CD4-positive, alpha-beta T cell treated with Interferon alpha-2 for 1 hour (primary cell): Measurements from ENCODE around the gene OTOP1.
"Not testable (repeated sequence)": the region's sequence is repeated elsewhere in the genome, so short reads cannot be mapped to it uniquely, and the experiment has no call there.

Experiments used
- DNase-seq, 2 donors: peaks; one replicate each; pipeline ENCODE4 v3.0.0-alpha.2; 2020 to 2022

Gene OTOP1

GRCh38 chr4:4226606-4227438 lies at the start of gene OTOP1:
Gene OTOP1 (minus strand): TSS chr4:4226929. CDS start chr4:4226864, 65 bp downstream.
- DNase-seq = no peak

GRCh38 chr4:4274226-4274625 lies 47.5 kb upstream of the OTOP1 start:
- no peak for DNase-seq

- no peak for DNase-seq
These were observed 45.2 kb upstream of the OTOP1 start for GRCh38 chr4:4271912-4272311.

GRCh38 chr4:4270529-4270928 lies 43.8 kb upstream of the OTOP1 start:
- DNase-seq = peak in 1 of 2 donors; percentile 31

- DNase-seq = peak; percentile 56 to 63
These were observed 43.1 kb upstream of the OTOP1 start for GRCh38 chr4:4269856-4270255.

- peak; percentile 28 to 70 for DNase-seq
These were observed 42.6 kb upstream of the OTOP1 start for GRCh38 chr4:4269331-4269731.

- no peak for DNase-seq
These were observed 42.0 kb upstream of the OTOP1 start for GRCh38 chr4:4268776-4269175.

- no peak for DNase-seq
These were observed 41.3 kb upstream of the OTOP1 start for GRCh38 chr4:4267981-4268380.

- peak; percentile 25 to 82 for DNase-seq
These were observed 33.5 kb upstream of the OTOP1 start for GRCh38 chr4:4260185-4260751.

GRCh38 chr4:4259484-4260100 lies 32.9 kb upstream of the OTOP1 start:
- DNase-seq = no peak

GRCh38 chr4:4257705-4258104 lies 31.0 kb upstream of the OTOP1 start:
- DNase-seq = not testable (repeated sequence)

GRCh38 chr4:4256799-4257198 lies 30.1 kb upstream of the OTOP1 start:
- DNase-seq = no peak

GRCh38 chr4:4254666-4255065 lies 27.9 kb upstream of the OTOP1 start:
- DNase-seq = no peak

GRCh38 chr4:4254199-4254598 lies 27.5 kb upstream of the OTOP1 start:
- DNase-seq = no peak

GRCh38 chr4:4249866-4250265 lies 23.1 kb upstream of the OTOP1 start:
- DNase-seq = no peak

GRCh38 chr4:4249342-4249741 lies 22.6 kb upstream of the OTOP1 start:
- DNase-seq = not testable (repeated sequence)

GRCh38 chr4:4248885-4249203 lies 22.1 kb upstream of the OTOP1 start:
- DNase-seq = no peak

GRCh38 chr4:4248029-4248884 lies 21.5 kb upstream of the OTOP1 start, which contains the start of gene TMEM128:
Gene TMEM128 (minus strand): TSS chr4:4248223. CDS start chr4:4248202, 21 bp downstream.
- DNase-seq = peak; percentile 92 to 94

GRCh38 chr4:4247696-4248028 lies 20.9 kb upstream of the OTOP1 start:
- peak; percentile 18 to 51 for DNase-seq

GRCh38 chr4:4245172-4245571 lies 18.4 kb upstream of the OTOP1 start:
- no peak for DNase-seq

- DNase-seq = not testable (repeated sequence)
These were observed 12.8 kb upstream of the OTOP1 start for GRCh38 chr4:4239551-4239950.

- DNase-seq = no peak
These were observed 6.9 kb upstream of the OTOP1 start for GRCh38 chr4:4233610-4234009.

- no peak for DNase-seq
These were observed 1.6 kb upstream of the OTOP1 start for GRCh38 chr4:4228356-4228668.
